CD4-positive, alpha-beta memory T cell (primary cell): ENCODE measurements around the gene FFAR1. TPM values are rescaled to one million over a fixed set of nuclear protein-coding genes. Genes with fewer than 3 reads are reported as not detected.

Experiments
- CTCF ChIA-PET: fragments of 350-600 bp; sonication (Branson Sonifier 250); formaldehyde crosslinking; loops from one replicate; lab custom pipeline; 2021; ENCODE audit warnings: inconsistent platforms; ENCODE audit not compliant: partially characterized antibody; lab: Charles Lee
- POLR2A ChIA-PET: fragments of 350-600 bp; sonication (Branson Sonifier 250); formaldehyde crosslinking; loops from one replicate; lab custom pipeline; 2021; ENCODE audit not compliant: partially characterized antibody; lab: Charles Lee
- DNase-seq, 5 donors: peaks; one replicate each; pipeline versions ENCODE4 v3.0.0 to v3.0.0-alpha.2; 2020 to 2022; ENCODE audit warnings: mixed read lengths in 1 of 5
- H3K27ac ChIP-seq: one replicate; pipeline ENCODE4 v1.7.0; 2013; ENCODE audit warnings: low read depth, low read length
- H3K27me3 ChIP-seq: 2 replicates; pipeline ENCODE4 v1.7.0; 2013; ENCODE audit warnings: mild to moderate bottlenecking, low read length, moderate library complexity; ENCODE audit not compliant: insufficient read depth
- H3K36me3 ChIP-seq: 2 replicates; pipeline ENCODE4 v1.7.0; 2013; ENCODE audit warnings: mild to moderate bottlenecking, low read length, moderate library complexity; ENCODE audit not compliant: insufficient read depth
- H3K4me1 ChIP-seq: 2 replicates; pipeline ENCODE4 v1.7.0; 2013; ENCODE audit warnings: mild to moderate bottlenecking, low read length, moderate library complexity; ENCODE audit not compliant: insufficient read depth
- H3K4me3 ChIP-seq, 2 donors: one replicate each; pipeline ENCODE4 v1.7.0; 2013; ENCODE audit warnings: low read length in 2 of 2, mild to moderate bottlenecking in 1 of 2
- H3K9me3 ChIP-seq, 2 donors: one replicate each; pipeline ENCODE4 v1.7.0; 2013; ENCODE audit warnings: low read length in 2 of 2, control low read depth in 1 of 2; ENCODE audit not compliant: control insufficient read depth in 1 of 2
- H3K27ac Mint-ChIP-seq, 7 donors: one replicate each; pipeline ENCODE4 v1.8.0; 2020 to 2021; ENCODE audit warnings: mixed read lengths in 7 of 7, mild to moderate bottlenecking in 6 of 7, inconsistent platforms in 3 of 7, moderate library complexity in 3 of 7
- H3K27me3 Mint-ChIP-seq, 2 donors: one replicate each; pipeline ENCODE4 v1.8.0; 2020 to 2021; ENCODE audit warnings: mixed read lengths in 2 of 2
- H3K36me3 Mint-ChIP-seq, 2 donors: one replicate each; pipeline ENCODE4 v1.8.0; 2020 to 2021; ENCODE audit warnings: mixed read lengths in 2 of 2, inconsistent platforms in 1 of 2, mild to moderate bottlenecking in 1 of 2
- H3K4me1 Mint-ChIP-seq, 4 donors: one replicate each; pipeline ENCODE4 v1.8.0; 2020 to 2021; ENCODE audit warnings: mixed read lengths in 4 of 4, mild to moderate bottlenecking in 1 of 4
- H3K4me3 Mint-ChIP-seq, 8 donors: one replicate each; pipeline ENCODE4 v1.8.0; 2020 to 2021; ENCODE audit warnings: mixed read lengths in 8 of 8, mild to moderate bottlenecking in 7 of 8, moderate library complexity in 6 of 8, inconsistent platforms in 3 of 8
- H3K9me3 Mint-ChIP-seq, 8 donors: one replicate each; pipeline ENCODE4 v1.8.0; 2020 to 2021; ENCODE audit warnings: mixed read lengths in 8 of 8, mild to moderate bottlenecking in 5 of 8, inconsistent platforms in 3 of 8, moderate library complexity in 1 of 8
- intact Hi-C: fragments of 100-400 bp; cut with micrococcal nuclease; formaldehyde crosslinking; loops from one replicate; pipeline ENCODE4 v1.15.1; 2023
- polyA plus RNA-seq, 2 donors: library from polyadenylated mRNA; unstranded; fragments of 300-500 nt; fragmentation: Illumina TruSeq; gene quantifications; one replicate each; pipeline ENCODE4 v1.2.3, GENCODE V29; 2021
- total RNA-seq, 2 experiments: library from RNA; stranded (reverse); gene quantifications; one replicate each; pipeline ENCODE4 v1.2.3, GENCODE V29; 2021

The FFAR1 gene
- total and polyA plus RNA-seq, 4 experiments from 2014 or later: not detected

- no peaks in the 10 kb centered on the region for H3K36me3 ChIP-seq
- ChIA-PET CTCF (interaction anchor here (1.3 to 2.0 kb wide), 3 partner anchors 119 to 148 kb away, joined by 4 to 6 read pairs (median 6); no protein-coding TSS in a partner anchor), POLR2A (no interaction called here)
- no peaks in the 10 kb centered on the region for H3K27me3 ChIP-seq
- DNase-seq: peak in 1 of 5 donors; percentile 7
- H3K27ac ChIP-seq: no peak overlapping the region
- no peak overlapping the region for H3K4me3 Mint-ChIP-seq
- peaks cover 0 to 14% of the 10 kb centered on the region in 2 donors for H3K27me3 Mint-ChIP-seq
- H3K4me1 Mint-ChIP-seq: peaks cover 27 to 37% (median 32%) of the 10 kb centered on the region in 4 donors
- H3K4me3 ChIP-seq: no peak overlapping the region
- H3K9me3 Mint-ChIP-seq: peaks cover 0 to 2% (median 0%) of the 10 kb centered on the region in 8 donors
- intact Hi-C loops: loop anchor here (5.0 to 10.0 kb wide), 2 partner anchors 103 to 205 kb away; partner anchors contain the start of genes FXYD7 and LSR
- no peaks in the 10 kb centered on the region for H3K9me3 ChIP-seq
- H3K36me3 Mint-ChIP-seq: peaks cover 0 to 6% of the 10 kb centered on the region in 2 donors
- peaks cover 41% of the 10 kb centered on the region for H3K4me1 ChIP-seq
- peak overlapping the region in 2 of 7 donors; percentile 5 to 19 for H3K27ac Mint-ChIP-seq
Measured at GRCh38 chr19:35349614-35350521, 2.2 kb downstream of the FFAR1 start.

GRCh38 chr19:35350591-35350990, 2.9 kb downstream of the FFAR1 start:
- H3K27ac Mint-ChIP-seq: no peak overlapping the region
- Histone ChIP-seq H3K36me3 (no peaks in the 10 kb centered on the region), H3K27ac (no peak overlapping the region), H3K4me1 (peaks cover 40% of the 10 kb centered on the region), H3K4me3 (no peak overlapping the region), H3K9me3 (no peaks in the 10 kb centered on the region), H3K27me3 (no peaks in the 10 kb centered on the region)
- ChIA-PET POLR2A (no interaction called here), CTCF (interaction anchor here (1.2 to 1.3 kb wide), 2 partner anchors 119 to 147 kb away, joined by 4 to 7 read pairs; no protein-coding TSS in a partner anchor)
- peak in 1 of 5 donors; percentile 19 for DNase-seq
- H3K9me3 Mint-ChIP-seq: peaks cover 0 to 2% (median 0%) of the 10 kb centered on the region in 8 donors
- no peak overlapping the region for H3K4me3 Mint-ChIP-seq
- H3K36me3 Mint-ChIP-seq: peaks cover 0 to 6% of the 10 kb centered on the region in 2 donors
- H3K27me3 Mint-ChIP-seq: peaks cover 0 to 14% of the 10 kb centered on the region in 2 donors
- peaks cover 27 to 37% (median 31%) of the 10 kb centered on the region in 4 donors for H3K4me1 Mint-ChIP-seq
- intact Hi-C loops: no loop called here

- H3K4me1 Mint-ChIP-seq: peaks cover 19 to 27% (median 22%) of the 10 kb centered on the region in 4 donors
- H3K4me3 Mint-ChIP-seq: no peak overlapping the region
- H3K27me3 ChIP-seq: no peaks in the 10 kb centered on the region
- DNase-seq: peak in 1 of 5 donors; percentile 9
- H3K27ac ChIP-seq: no peak overlapping the region
- H3K9me3 Mint-ChIP-seq: peaks cover 0 to under 1% (median 0%) of the 10 kb centered on the region in 8 donors
- H3K4me1 ChIP-seq: peaks cover 30% of the 10 kb centered on the region
- H3K27ac Mint-ChIP-seq: no peak overlapping the region
- intact Hi-C loops: loop anchor here (1.0 kb wide), 3 partner anchors 117 to 284 kb away; no protein-coding TSS in a partner anchor
- H3K36me3 ChIP-seq: no peaks in the 10 kb centered on the region
- ChIA-PET CTCF (interaction anchor here (0.8 to 5.3 kb wide), 9 partner anchors 83 to 323 kb away, joined by 3 to 97 read pairs (median 7); no protein-coding TSS in a partner anchor), POLR2A (interaction anchor here (2.4 kb wide), 1 partner anchor 117 kb away, joined by 20 read pairs; no protein-coding TSS in a partner anchor)
- no peaks in the 10 kb centered on the region for H3K9me3 ChIP-seq
- H3K4me3 ChIP-seq: no peak overlapping the region
- peaks cover 0 to 5% of the 10 kb centered on the region in 2 donors for H3K36me3 Mint-ChIP-seq
- peaks cover 0 to 10% of the 10 kb centered on the region in 2 donors for H3K27me3 Mint-ChIP-seq
Measured at GRCh38 chr19:35351411-35352176, 3.9 kb downstream of the FFAR1 start.

GRCh38 chr19:35352177-35352447, 4.4 kb downstream of the FFAR1 start:
- intact Hi-C loops: loop anchor here (1.0 kb wide), 3 partner anchors 116 to 285 kb away; no protein-coding TSS in a partner anchor
- Histone ChIP-seq H3K27me3 (no peaks in the 10 kb centered on the region), H3K36me3 (no peaks in the 10 kb centered on the region), H3K27ac (no peak overlapping the region), H3K4me3 (no peak overlapping the region), H3K4me1 (peaks cover 24% of the 10 kb centered on the region), H3K9me3 (no peaks in the 10 kb centered on the region)
- Mint-ChIP-seq H3K4me1 (peaks cover 15 to 22% (median 17%) of the 10 kb centered on the region in 4 donors), H3K9me3 (no peaks in the 10 kb centered on the region), H3K27me3 (peaks cover 0 to 8% of the 10 kb centered on the region in 2 donors), H3K36me3 (peaks cover 0 to under 1% of the 10 kb centered on the region in 2 donors), H3K4me3 (no peak overlapping the region), H3K27ac (no peak overlapping the region)
- CTCF ChIA-PET: interaction anchor here (0.6 to 5.3 kb wide), 17 partner anchors 9 to 323 kb away, joined by 3 to 97 read pairs (median 5); partner anchors contain the start of gene FXYD7
- peak in 1 of 5 donors; percentile 9 for DNase-seq
- POLR2A ChIA-PET: interaction anchor here (1.5 to 2.4 kb wide), 2 partner anchors 117 to 121 kb away, joined by 6 to 20 read pairs; no protein-coding TSS in a partner anchor

GRCh38 chr19:35352448-35353304, 5.0 kb downstream of the FFAR1 start:
- Mint-ChIP-seq H3K9me3 (no peaks in the 10 kb centered on the region), H3K4me1 (peaks cover 10 to 18% (median 12%) of the 10 kb centered on the region in 4 donors), H3K27ac (peak overlapping the region in 2 of 7 donors; percentile 19 to 77), H3K36me3 (no peaks in the 10 kb centered on the region), H3K27me3 (peaks cover 0 to 8% of the 10 kb centered on the region in 2 donors), H3K4me3 (peak overlapping the region in 1 of 8 donors; percentile 17)
- DNase-seq: peak; percentile 64 to 76 (median 73)
- no peak overlapping the region for H3K27ac ChIP-seq
- no peaks in the 10 kb centered on the region for H3K9me3 ChIP-seq
- H3K4me1 ChIP-seq: peaks cover 22% of the 10 kb centered on the region
- intact Hi-C loops: loop anchor here (1.0 kb wide), 3 partner anchors 116 to 285 kb away; no protein-coding TSS in a partner anchor
- no peaks in the 10 kb centered on the region for H3K27me3 ChIP-seq
- no peak overlapping the region for H3K4me3 ChIP-seq
- POLR2A ChIA-PET: interaction anchor here (1.2 to 2.4 kb wide), 5 partner anchors 110 to 299 kb away, joined by 3 to 20 read pairs (median 6); no protein-coding TSS in a partner anchor
- no peaks in the 10 kb centered on the region for H3K36me3 ChIP-seq
- CTCF ChIA-PET: interaction anchor here (0.6 to 5.3 kb wide), 27 partner anchors 8 to 321 kb away, joined by 3 to 97 read pairs (median 5); partner anchors contain the start of gene FXYD7

- CTCF ChIA-PET: interaction anchor here (0.8 to 5.3 kb wide), 23 partner anchors 8 to 320 kb away, joined by 3 to 97 read pairs (median 5); no protein-coding TSS in a partner anchor
- no peak overlapping the region for H3K4me3 ChIP-seq
- no peaks in the 10 kb centered on the region for H3K36me3 Mint-ChIP-seq
- peaks cover 22% of the 10 kb centered on the region for H3K4me1 ChIP-seq
- peak overlapping the region in 1 of 7 donors; percentile 13 for H3K27ac Mint-ChIP-seq
- no peak overlapping the region for H3K4me3 Mint-ChIP-seq
- no peak overlapping the region for H3K27ac ChIP-seq
- H3K36me3 ChIP-seq: no peaks in the 10 kb centered on the region
- no peaks in the 10 kb centered on the region for H3K27me3 ChIP-seq
- intact Hi-C loops: no loop called here
- no peaks in the 10 kb centered on the region for H3K9me3 Mint-ChIP-seq
- peaks cover 10 to 19% (median 14%) of the 10 kb centered on the region in 4 donors for H3K4me1 Mint-ChIP-seq
- POLR2A ChIA-PET: interaction anchor here (1.2 to 2.4 kb wide), 5 partner anchors 109 to 298 kb away, joined by 3 to 20 read pairs (median 6); no protein-coding TSS in a partner anchor
- no peak for DNase-seq
- H3K27me3 Mint-ChIP-seq: peaks cover 3 to 14% of the 10 kb centered on the region in 2 donors
- H3K9me3 ChIP-seq: no peaks in the 10 kb centered on the region
Measured at GRCh38 chr19:35353635-35354034, 5.9 kb downstream of the FFAR1 start.
